Neural progenitor cell (in vitro differentiated cells): ENCODE measurements around the gene BTRC. TPM values are rescaled to one million over a fixed set of nuclear protein-coding genes. Genes with fewer than 3 reads are reported as not detected.
"Not testable (repeated sequence)": the region's sequence is repeated elsewhere in the genome, so short reads cannot be mapped to it uniquely, and the experiment has no call there.

Source experiments
- DNase-seq: peaks from one replicate; pipeline ENCODE4 v3.0.0-alpha.2; 2016; ENCODE audit warnings: low spot score
- H2AFZ ChIP-seq: fragments of 200-600 bp; sonication (generic); replicated peaks from 2 replicates; pipeline ENCODE4 v1.6.1; 2016; ENCODE audit warnings: antibody characterized with exemption
- H3F3A ChIP-seq: fragments of 200-600 bp; sonication (generic); 2 replicates; pipeline ENCODE4 v1.6.1; 2016; ENCODE audit warnings: antibody characterized with exemption, low read depth
- H3K27ac ChIP-seq: fragments of 200-600 bp; sonication (generic); 2 replicates; pipeline ENCODE4 v1.5.1; 2016; ENCODE audit warnings: mild to moderate bottlenecking
- H3K27me3 ChIP-seq: fragments of 200-600 bp; sonication (generic); 2 replicates; pipeline ENCODE4 v1.6.1; 2016; ENCODE audit warnings: mild to moderate bottlenecking, moderate library complexity
- H3K36me3 ChIP-seq: fragments of 200-600 bp; sonication (generic); 2 replicates; pipeline ENCODE4 v1.5.1; 2016
- H3K4me1 ChIP-seq: fragments of 200-600 bp; sonication (generic); 2 replicates; pipeline ENCODE4 v1.6.1; 2016; ENCODE audit warnings: mixed run types
- H3K4me2 ChIP-seq: fragments of 200-600 bp; sonication (generic); 2 replicates; pipeline ENCODE4 v1.6.1; 2016
- H3K4me3 ChIP-seq: fragments of 200-600 bp; sonication (generic); 2 replicates; pipeline ENCODE4 v1.5.1; 2016
- H3K79me2 ChIP-seq: fragments of 200-600 bp; sonication (generic); 2 replicates; pipeline ENCODE4 v1.6.1; 2016; ENCODE audit warnings: low read depth
- H3K9ac ChIP-seq: fragments of 200-600 bp; sonication (generic); 2 replicates; pipeline ENCODE4 v1.6.1; 2016
- H3K9me3 ChIP-seq: fragments of 200-600 bp; sonication (generic); 2 replicates; pipeline ENCODE4 v1.5.1; 2016; ENCODE audit warnings: low read depth
- H4K20me1 ChIP-seq: fragments of 200-600 bp; sonication (generic); 2 replicates; pipeline ENCODE4 v1.6.1; 2016; ENCODE audit warnings: low read depth
- H3K27ac Mint-ChIP-seq: 3 replicates; pipeline ENCODE4 v1.8.0; 2021; ENCODE audit warnings: mixed read lengths
- H3K27me3 Mint-ChIP-seq: 2 replicates; pipeline ENCODE4 v1.8.0; 2022; ENCODE audit warnings: low read depth, mild to moderate bottlenecking, inconsistent platforms, moderate library complexity, mixed read lengths; ENCODE audit not compliant: insufficient read depth
- H3K36me3 Mint-ChIP-seq: 3 replicates; pipeline ENCODE4 v1.8.0; 2021; ENCODE audit warnings: mixed read lengths
- H3K4me1 Mint-ChIP-seq: 3 replicates; pipeline ENCODE4 v1.8.0; 2021; ENCODE audit warnings: mixed read lengths
- H3K4me3 Mint-ChIP-seq: 3 replicates; pipeline ENCODE4 v1.8.0; 2021; ENCODE audit warnings: mild to moderate bottlenecking, moderate library complexity, mixed read lengths
- H3K9me3 Mint-ChIP-seq: 3 replicates; pipeline ENCODE4 v1.8.0; 2020; ENCODE audit warnings: mixed read lengths
- EZH2 ChIP-seq: fragments of 200-600 bp; sonication (generic); IDR thresholded peaks from 2 replicates; pipeline ENCODE4 v1.6.1; 2017; ENCODE audit warnings: antibody characterized with exemption, mild to moderate bottlenecking, moderate library complexity
- EZH2phosphoT487 ChIP-seq: fragments of 200-600 bp; sonication (generic); IDR thresholded peaks from 2 replicates; pipeline ENCODE4 v1.6.1; 2017; ENCODE audit warnings: antibody characterized with exemption
- total RNA-seq: library from RNA; depleted of rRNA; stranded (reverse); fragments of >200 nt; gene quantifications from 2 replicates; pipeline ENCODE4 v1.2.3, GENCODE V29; 2015; ENCODE audit warnings: low replicate concordance
- TF ChIP-seq, protein P1 (sequence below): fragments of 200-600 bp; sonication (generic); IDR thresholded peaks from 2 replicates; pipeline ENCODE4 v1.5.1; 2017; ENCODE audit warnings: antibody characterized with exemption, mild to moderate bottlenecking

BTRC gene
- total RNA-seq, 1 donor from 2014 or later = 25.4 TPM

DNA sequence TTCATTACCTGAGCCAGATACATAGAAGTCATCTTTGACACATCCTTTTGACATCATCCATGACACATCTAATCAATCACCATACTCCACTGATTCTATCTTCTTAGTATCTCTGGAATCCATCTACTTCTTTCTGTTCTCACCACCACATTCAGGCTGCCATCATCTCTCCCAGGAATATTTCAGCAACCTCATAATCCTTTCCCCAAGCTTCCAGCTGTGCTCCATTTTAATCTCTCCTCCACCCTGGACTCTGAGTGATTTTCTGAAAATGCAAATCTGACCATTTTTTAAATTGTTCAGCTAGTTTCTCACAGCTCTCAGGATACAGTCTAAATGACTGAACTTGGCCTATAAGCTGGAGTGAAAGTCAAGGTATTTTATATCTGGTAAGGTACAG, 2.5 kb upstream of the BTRC start:
- DNase-seq = no peak
- Mint-ChIP-seq H3K9me3 (no peaks in the 10 kb centered on the region), H3K27ac (peak overlapping the region; percentile 0), H3K4me3 (peak overlapping the region; percentile 1), H3K4me1 (peaks cover 25% of the 10 kb centered on the region), H3K36me3 (peaks cover 3% of the 10 kb centered on the region), H3K27me3 (peaks cover 3% of the 10 kb centered on the region)
- no peak overlapping the region for H3K9ac ChIP-seq
- no peak overlapping the region for H2AFZ ChIP-seq
- H3K4me2 ChIP-seq = no peak overlapping the region
- no peak overlapping the region for H3K4me3 ChIP-seq
- no peak overlapping the region for H3K27ac ChIP-seq
- peaks cover 12% of the 10 kb centered on the region for H3K4me1 ChIP-seq
- H3K27me3 ChIP-seq = peaks cover 6% of the 10 kb centered on the region
- TF ChIP-seq, protein P1, sequence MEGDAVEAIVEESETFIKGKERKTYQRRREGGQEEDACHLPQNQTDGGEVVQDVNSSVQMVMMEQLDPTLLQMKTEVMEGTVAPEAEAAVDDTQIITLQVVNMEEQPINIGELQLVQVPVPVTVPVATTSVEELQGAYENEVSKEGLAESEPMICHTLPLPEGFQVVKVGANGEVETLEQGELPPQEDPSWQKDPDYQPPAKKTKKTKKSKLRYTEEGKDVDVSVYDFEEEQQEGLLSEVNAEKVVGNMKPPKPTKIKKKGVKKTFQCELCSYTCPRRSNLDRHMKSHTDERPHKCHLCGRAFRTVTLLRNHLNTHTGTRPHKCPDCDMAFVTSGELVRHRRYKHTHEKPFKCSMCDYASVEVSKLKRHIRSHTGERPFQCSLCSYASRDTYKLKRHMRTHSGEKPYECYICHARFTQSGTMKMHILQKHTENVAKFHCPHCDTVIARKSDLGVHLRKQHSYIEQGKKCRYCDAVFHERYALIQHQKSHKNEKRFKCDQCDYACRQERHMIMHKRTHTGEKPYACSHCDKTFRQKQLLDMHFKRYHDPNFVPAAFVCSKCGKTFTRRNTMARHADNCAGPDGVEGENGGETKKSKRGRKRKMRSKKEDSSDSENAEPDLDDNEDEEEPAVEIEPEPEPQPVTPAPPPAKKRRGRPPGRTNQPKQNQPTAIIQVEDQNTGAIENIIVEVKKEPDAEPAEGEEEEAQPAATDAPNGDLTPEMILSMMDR = no peak
- TF ChIP-seq EZH2phosphoT487 (no peak), EZH2 (no peak)
- peaks cover 18% of the 10 kb centered on the region for H3K79me2 ChIP-seq
- H3K36me3 ChIP-seq = no peaks in the 10 kb centered on the region
- peaks cover 27% of the 10 kb centered on the region for H3F3A ChIP-seq
- no peaks in the 10 kb centered on the region for H4K20me1 ChIP-seq
- no peaks in the 10 kb centered on the region for H3K9me3 ChIP-seq

DNA sequence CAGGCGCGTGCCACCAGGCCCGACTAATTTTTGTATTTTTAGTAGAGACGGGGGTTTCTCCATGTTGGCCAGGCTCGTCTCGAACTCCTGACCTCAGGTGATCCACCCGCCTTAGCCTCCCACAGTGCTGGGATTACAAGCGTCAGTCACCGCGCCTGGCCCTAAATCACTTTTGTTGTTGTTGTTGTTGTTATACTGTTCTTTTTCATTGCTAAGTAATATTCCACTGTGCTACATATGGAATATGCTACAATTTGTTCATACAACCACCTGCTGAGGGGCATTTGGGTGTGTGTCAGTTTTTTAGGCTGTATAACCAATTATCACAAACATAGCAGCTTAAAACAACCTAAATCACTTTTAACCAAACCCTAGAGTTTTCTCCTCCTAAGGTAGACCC, 1.1 kb upstream of the BTRC start:
- not testable (repeated sequence) for H3K9ac ChIP-seq, H3K27ac Mint-ChIP-seq, H3K27ac ChIP-seq, H4K20me1 ChIP-seq, H3K4me3 ChIP-seq, H3K36me3 Mint-ChIP-seq, H3K27me3 ChIP-seq, H3K9me3 Mint-ChIP-seq, H3K9me3 ChIP-seq, H3K36me3 ChIP-seq, H3K4me2 ChIP-seq, H3K27me3 Mint-ChIP-seq, H3K4me3 Mint-ChIP-seq, DNase-seq
- peak overlapping the region; percentile 100 for H2AFZ ChIP-seq
- H3K4me1 Mint-ChIP-seq = peaks cover 27% of the 10 kb centered on the region
- H3K79me2 ChIP-seq = peaks cover 32% of the 10 kb centered on the region
- peaks cover 27% of the 10 kb centered on the region for H3F3A ChIP-seq
- peaks cover 12% of the 10 kb centered on the region for H3K4me1 ChIP-seq

DNA sequence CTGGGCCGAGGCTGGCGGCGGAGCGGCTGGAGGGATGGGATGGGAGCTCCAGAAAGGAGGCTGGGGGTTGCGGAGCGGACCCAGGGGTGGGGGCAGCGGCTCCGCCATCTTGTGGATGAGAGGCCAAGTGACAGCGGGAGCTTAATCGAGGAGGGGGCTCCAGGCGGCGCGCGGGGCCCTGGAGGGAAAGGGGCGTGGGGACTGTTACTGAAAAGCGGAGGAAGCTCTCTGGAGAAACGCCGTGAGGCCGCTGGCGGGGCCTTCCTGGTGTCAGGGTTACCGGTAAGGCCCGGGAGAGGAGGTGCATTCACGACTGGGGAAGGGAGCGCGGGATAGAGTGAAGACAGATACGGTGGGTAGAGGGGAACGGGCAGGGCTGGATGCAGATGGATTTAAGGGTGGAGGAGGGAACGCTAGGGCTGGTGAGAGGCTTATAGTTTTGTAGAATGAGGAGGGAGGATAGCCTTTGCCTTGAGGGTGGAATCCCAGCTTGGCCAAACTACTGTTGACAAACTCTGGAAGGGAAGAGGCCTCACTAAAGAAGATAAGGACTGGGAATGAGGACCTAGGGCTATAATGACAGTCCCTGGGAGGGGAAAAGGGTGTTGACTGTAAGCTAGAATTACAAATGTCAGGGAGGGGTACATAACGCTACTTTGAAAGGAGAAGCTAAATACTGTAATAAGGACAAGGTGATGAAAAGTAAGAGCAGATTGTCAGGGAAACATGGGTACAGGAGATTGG, 535 bp downstream of the BTRC start:
- peak overlapping the region; percentile 59 for H3K27ac ChIP-seq
- Mint-ChIP-seq H3K4me3 (peak overlapping the region; percentile 96), H3K27ac (peak overlapping the region; percentile 93), H3K9me3 (no peaks in the 10 kb centered on the region), H3K27me3 (peaks cover 3% of the 10 kb centered on the region), H3K36me3 (peaks cover 7% of the 10 kb centered on the region), H3K4me1 (peaks cover 27% of the 10 kb centered on the region)
- H3K27me3 ChIP-seq = no peaks in the 10 kb centered on the region
- no peaks in the 10 kb centered on the region for H3K9me3 ChIP-seq
- no peaks in the 10 kb centered on the region for H3K36me3 ChIP-seq
- peak; percentile 94 for DNase-seq
- peak overlapping the region; percentile 68 for H3K4me3 ChIP-seq
- H3F3A ChIP-seq = peaks cover 20% of the 10 kb centered on the region
- peak overlapping the region; percentile 24 for H3K9ac ChIP-seq
- peaks cover 48% of the 10 kb centered on the region for H3K79me2 ChIP-seq
- peaks cover 4% of the 10 kb centered on the region for H4K20me1 ChIP-seq
- H2AFZ ChIP-seq = peak overlapping the region; percentile 9
- peaks cover 12% of the 10 kb centered on the region for H3K4me1 ChIP-seq
- H3K4me2 ChIP-seq = peak overlapping the region; percentile 83
- TF ChIP-seq EZH2phosphoT487 (no peak), EZH2 (no peak)
- TF ChIP-seq, protein P1 = peak; percentile 10

DNA sequence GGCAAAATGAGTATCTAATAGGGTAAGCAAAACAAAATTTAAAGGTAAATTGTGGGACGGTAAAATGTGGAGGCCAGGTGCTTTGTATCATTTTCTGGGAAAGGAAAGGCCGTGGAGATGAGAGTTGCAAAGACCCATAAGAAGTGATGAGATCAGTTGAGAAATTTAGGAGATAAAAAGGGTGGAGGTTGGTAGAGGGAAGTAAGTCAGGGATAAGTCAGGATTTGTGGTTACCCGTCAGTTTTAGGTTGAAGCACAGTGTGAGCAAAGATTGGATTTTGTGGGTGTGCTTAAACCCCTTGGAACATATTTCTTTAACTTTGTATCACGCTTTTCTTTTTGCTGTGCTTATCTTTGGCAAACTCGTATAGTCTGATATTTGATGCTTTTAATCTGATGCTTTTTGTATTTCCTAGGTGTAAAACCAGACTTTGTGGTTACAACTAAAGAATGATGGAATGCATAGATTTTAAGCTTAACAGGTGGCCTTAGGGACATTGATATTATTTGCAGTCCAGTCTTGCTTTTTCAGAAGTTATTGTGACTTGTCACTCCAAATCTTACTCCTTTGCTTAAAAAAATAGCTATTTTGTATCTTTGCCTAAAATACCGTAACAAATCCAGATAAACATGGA, 1.2 kb downstream of the BTRC start:
- Histone ChIP-seq H3K27ac (no peak overlapping the region), H2AFZ (no peak overlapping the region), H4K20me1 (peaks cover 4% of the 10 kb centered on the region), H3K79me2 (peaks cover 55% of the 10 kb centered on the region), H3K4me1 (peaks cover 12% of the 10 kb centered on the region), H3K4me3 (peak overlapping the region; percentile 68), H3K9ac (peak overlapping the region; percentile 24), H3K36me3 (no peaks in the 10 kb centered on the region), H3K9me3 (no peaks in the 10 kb centered on the region), H3F3A (peaks cover 20% of the 10 kb centered on the region), H3K27me3 (no peaks in the 10 kb centered on the region), H3K4me2 (peak overlapping the region; percentile 83)
- Mint-ChIP-seq H3K4me3 (peak overlapping the region; percentile 96), H3K27me3 (peaks cover 3% of the 10 kb centered on the region), H3K9me3 (no peaks in the 10 kb centered on the region), H3K4me1 (peaks cover 27% of the 10 kb centered on the region), H3K36me3 (peaks cover 7% of the 10 kb centered on the region), H3K27ac (peak overlapping the region; percentile 6)
- DNase-seq = no peak
- no peak for TF ChIP-seq EZH2phosphoT487
- TF ChIP-seq EZH2 = no peak
- TF ChIP-seq, protein P1 = no peak
